GM12865 (cell line): Measurements from ENCODE around the gene C8B.

Experiments used
- DNase-seq: peaks from one replicate; pipeline ENCODE4 v3.0.0; 2010; ENCODE audit warnings: low read depth
- H3K4me3 ChIP-seq: 2 replicates; pipeline ENCODE4 v1.5.1; 2011; ENCODE audit warnings: mild to moderate bottlenecking, low read depth, low read length, control low read depth
- CTCF ChIP-seq: IDR thresholded peaks from 2 replicates; pipeline ENCODE4 v1.5.1; 2011; ENCODE audit warnings: low read length, control low read depth, low read depth, inconsistent platforms; ENCODE audit not compliant: insufficient read depth; ENCODE audit errors: missing control alignments

The C8B gene

DNA sequence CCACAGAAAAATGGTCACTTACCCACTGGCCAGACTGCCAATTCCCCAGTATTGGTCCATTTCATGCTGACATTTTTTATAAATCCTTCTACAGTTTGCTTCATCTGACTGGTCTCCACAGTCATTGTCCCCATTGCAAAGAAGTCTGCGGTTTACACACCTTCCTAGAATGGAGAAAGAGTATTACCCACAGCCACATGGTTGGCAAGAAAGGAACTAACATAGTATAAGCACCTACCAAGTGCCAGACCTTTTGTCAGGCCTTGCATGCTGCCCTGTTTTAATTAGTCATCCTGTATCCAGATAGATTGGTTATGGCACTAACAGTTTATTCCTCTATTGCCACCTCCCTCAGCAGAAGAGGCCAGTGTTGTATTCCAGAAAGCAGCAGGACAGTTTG is 11.2 kb downstream of the C8B start:
- DNase-seq = no peak
- H3K4me3 ChIP-seq = no peak overlapping the region
- TF ChIP-seq CTCF = no peak

- H3K4me3 ChIP-seq = no peak overlapping the region
- DNase-seq = no peak
- TF ChIP-seq CTCF = no peak
Measured at GRCh38 chr1:56953386-56953785, 12.4 kb downstream of the C8B start.

GRCh38 chr1:56952501-56952900 is 13.3 kb downstream of the C8B start:
- TF ChIP-seq CTCF = no peak

DNA sequence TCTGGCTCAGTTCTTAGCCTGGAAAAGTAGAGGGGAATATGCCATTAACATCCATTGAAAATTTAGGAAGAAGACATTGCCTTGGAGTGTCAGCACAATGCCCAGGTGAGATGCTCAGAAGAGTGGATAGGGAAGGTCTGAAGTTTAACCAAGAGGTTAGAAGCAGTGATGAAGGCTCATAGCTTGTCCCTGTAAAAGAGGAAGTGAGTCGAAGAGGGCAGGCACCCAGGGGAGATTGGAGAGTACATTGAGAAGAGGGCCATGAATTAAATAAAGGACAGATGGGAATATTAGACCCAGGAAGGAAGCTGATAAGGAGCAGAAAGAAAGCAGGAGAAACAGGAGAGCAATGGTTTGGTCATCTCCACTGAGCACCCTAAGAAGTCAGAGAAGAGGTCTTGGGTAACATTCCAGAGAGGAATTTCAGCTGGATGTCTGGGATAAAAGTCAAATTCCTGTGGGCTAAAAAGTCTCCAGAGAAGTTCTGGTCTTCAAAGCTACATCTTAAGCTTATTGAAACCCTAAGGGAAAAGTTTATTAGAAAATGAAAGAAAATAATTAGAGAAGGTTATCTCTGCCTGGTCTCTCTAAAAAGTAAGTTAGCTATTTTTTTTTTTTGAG is 17.3 kb downstream of the C8B start:
- no peak for TF ChIP-seq CTCF
- DNase-seq = no peak
- no peak overlapping the region for H3K4me3 ChIP-seq

More at GRCh38 chr1:56952501-56952900, 13.3 kb downstream of the C8B start:
- H3K4me3 ChIP-seq = no peak overlapping the region
- DNase-seq = no peak

DNA sequence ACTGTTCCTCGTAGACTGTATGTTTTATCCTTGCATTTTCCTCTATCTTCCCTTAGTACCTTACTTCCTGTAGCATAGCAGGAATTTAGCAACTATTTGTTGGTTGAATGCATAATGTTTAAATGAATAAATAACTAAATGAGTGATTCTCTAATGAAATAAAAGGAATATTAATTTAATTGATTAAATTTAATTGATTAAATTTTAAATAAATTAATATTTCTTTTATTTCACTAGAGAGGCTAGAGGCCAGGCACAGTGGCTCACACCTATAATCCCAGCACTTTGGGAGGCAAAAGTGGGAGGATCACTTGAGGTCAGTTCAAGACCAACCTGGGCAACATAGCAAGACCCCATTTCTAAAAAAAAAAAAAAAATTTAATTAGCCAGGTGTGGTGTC is 25.8 kb downstream of the C8B start:
- TF ChIP-seq CTCF = no peak

GRCh38 chr1:56939209-56939608 is 26.6 kb downstream of the C8B start:
- no peak for DNase-seq

More for the DNA sequence above, 25.8 kb downstream of the C8B start:
- no peak overlapping the region for H3K4me3 ChIP-seq
- no peak for DNase-seq

More at GRCh38 chr1:56939209-56939608, 26.6 kb downstream of the C8B start:
- H3K4me3 ChIP-seq = no peak overlapping the region
- TF ChIP-seq CTCF = no peak
